ENCODE results near the gene ATRIP.

Gene ATRIP

DNA sequence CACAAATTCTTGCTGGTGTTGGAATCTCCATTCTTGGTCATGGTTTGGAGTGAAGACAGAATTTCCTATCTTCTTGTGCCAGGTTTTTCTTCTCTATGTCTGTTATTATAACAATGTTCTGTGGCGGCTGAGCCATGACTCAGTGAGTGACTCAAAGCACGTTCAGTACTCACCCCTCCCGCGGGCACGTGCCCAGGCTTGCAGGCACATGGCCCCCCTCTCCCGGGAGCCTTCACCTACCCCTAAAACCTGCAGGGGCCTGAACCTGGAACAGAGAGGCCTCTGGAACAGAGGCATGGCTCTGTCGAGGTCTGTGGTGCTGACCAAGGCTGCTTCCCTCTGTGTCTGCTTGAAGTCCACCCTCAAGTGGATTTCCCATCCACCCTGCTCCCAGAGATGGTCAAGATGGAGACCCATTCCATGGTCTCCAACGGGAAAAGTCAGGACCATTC lies 44.2 kb upstream of the ATRIP start:
- DNase-seq (ENCODE audit: low spot score), result peak; percentile 88
- ChIA-PET POLR2A (ENCODE audit: low non-redundant PET) (no interaction called here), CTCF (interaction anchor here (1.1 to 5.9 kb wide), 2 partner anchors 34 to 37 kb away, joined by 3 to 68 read pairs; partner anchors contain the start of genes CCDC51 and TMA7)
- no peak for TF ChIP-seq CTCF (conservative IDR thresholded peaks at IDR 0.05; ENCODE audit: low read depth)
- H3K27ac ChIP-seq, result peak overlapping the region; percentile 99

- no peak for DNase-seq (ENCODE audit: low spot score)
- ChIA-PET POLR2A (ENCODE audit: low non-redundant PET) (interaction anchor here (0.6 kb wide), 1 partner anchor 35 kb away, joined by 3 read pairs; no protein-coding TSS in a partner anchor), CTCF (interaction anchor here (1.1 to 5.9 kb wide), 2 partner anchors 33 to 37 kb away, joined by 3 to 68 read pairs; partner anchors contain the start of genes CCDC51 and TMA7)
- H3K27ac ChIP-seq, result peak overlapping the region; percentile 99
- no peak for TF ChIP-seq CTCF (conservative IDR thresholded peaks at IDR 0.05; ENCODE audit: low read depth)
These were observed 43.6 kb upstream of the ATRIP start for GRCh38 chr3:48402907-48403306.

DNA sequence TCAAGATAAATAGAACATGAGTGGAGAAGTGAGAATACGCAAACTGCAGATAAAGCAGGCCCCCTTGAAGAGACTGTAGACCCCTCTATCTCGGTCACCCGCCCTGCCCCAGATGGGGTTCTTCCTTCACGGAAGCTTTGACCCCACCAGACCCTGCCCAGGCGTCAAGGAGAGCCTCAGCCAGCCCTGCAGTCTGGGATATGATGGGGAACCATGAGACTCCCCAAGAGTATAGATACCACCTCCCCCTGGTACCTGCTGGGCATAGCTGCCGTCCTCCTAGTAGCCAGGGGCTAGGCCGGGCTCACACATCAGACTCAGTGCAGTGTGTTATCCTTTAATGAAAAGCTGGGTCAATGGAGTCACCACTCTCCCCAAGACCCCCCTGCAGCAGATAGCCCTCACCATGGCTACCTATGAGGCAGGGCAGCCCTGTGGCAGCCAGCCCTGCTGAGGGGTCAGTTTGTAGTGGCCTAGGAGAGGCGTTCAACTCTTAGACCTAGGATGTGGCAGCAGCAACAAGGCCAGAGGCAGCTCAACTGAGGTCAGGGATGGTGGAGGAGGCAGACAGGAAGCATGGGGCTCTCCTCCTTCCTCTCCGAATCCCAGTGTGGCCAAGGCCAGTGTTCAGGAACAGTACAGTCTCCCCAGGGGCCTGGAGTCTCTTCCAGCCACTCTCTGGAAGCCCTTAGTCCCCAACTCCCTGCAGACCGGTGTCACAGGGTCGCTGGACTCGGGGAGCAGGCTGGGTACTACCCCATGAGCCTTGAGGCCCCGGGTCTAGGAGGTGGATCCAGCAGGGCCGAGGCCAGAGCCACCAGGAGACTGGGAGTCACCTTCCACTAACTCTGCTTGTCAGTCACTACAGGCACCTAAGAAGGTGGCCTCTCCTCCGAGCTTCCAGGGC lies 42.8 kb upstream of the ATRIP start:
- TF ChIP-seq CTCF (conservative IDR thresholded peaks at IDR 0.05; ENCODE audit: low read depth), result no peak
- no peak for DNase-seq (ENCODE audit: low spot score)
- CTCF ChIA-PET, result interaction anchor here (0.6 to 5.9 kb wide), 2 partner anchors 33 to 126 kb away, joined by 3 to 68 read pairs; no protein-coding TSS in a partner anchor
- POLR2A ChIA-PET (ENCODE audit: low non-redundant PET), result no interaction called here
- H3K27ac ChIP-seq, result peak overlapping the region; percentile 99

- CTCF ChIA-PET, result interaction anchor here (0.6 kb wide), 1 partner anchor 125 kb away, joined by 3 read pairs; no protein-coding TSS in a partner anchor
- POLR2A ChIA-PET (ENCODE audit: low non-redundant PET), result no interaction called here
- H3K27ac ChIP-seq, result peak overlapping the region; percentile 99
- TF ChIP-seq CTCF (conservative IDR thresholded peaks at IDR 0.05; ENCODE audit: low read depth), result no peak
- DNase-seq (ENCODE audit: low spot score), result no peak
These were observed 41.8 kb upstream of the ATRIP start for GRCh38 chr3:48404440-48405342.

DNA sequence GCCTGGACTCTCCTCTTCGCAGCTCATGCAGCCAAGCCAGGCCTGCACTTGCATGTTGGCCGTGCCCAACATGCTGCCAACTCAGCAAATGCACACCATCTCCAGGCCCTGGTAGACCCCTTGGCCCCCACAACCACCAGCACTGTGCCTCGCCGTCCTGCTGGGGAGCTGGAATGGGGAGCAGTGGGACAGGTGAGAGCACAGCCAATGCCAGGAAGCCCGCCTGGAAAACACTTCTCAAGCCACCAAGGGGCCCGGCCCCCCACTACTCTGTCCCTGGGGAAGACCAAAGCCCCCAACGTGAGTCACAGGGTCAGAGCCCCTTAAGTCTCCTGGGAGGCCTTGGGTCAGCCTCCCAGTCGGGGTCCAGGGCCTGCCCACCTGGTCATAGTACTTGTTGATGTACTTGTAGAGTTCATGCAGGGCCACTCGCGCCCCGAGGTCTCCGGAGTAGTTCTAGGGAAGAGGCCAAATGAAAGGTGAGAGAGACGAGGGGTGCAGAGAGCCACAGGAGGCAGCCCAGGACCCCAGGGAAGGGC lies 41.1 kb upstream of the ATRIP start:
- ChIA-PET CTCF (no interaction called here), POLR2A (ENCODE audit: low non-redundant PET) (no interaction called here)
- no peak for TF ChIP-seq CTCF (conservative IDR thresholded peaks at IDR 0.05; ENCODE audit: low read depth)
- peak overlapping the region; percentile 99 for H3K27ac ChIP-seq
- no peak for DNase-seq (ENCODE audit: low spot score)

DNA sequence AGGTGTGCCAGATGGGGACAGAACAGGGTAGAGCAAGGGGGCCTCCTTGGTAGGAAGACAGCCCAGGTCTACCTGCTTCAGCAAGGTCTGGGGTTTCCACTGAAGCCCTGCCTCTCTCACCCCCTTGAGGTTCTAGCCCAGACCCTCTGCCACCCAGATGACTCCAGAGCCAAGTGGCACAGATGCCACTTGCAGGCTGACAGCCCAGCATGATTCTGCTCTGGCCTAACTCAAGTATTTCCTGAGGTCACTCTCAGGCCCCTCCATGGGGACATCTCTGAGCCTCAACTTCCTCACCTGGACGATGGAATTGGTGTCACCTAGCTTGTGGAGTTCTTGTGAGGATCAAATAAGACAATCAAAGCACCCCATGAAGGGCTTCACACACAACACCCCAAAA lies 40.6 kb upstream of the ATRIP start:
- no peak for TF ChIP-seq CTCF (conservative IDR thresholded peaks at IDR 0.05; ENCODE audit: low read depth)
- no peak for DNase-seq (ENCODE audit: low spot score)
- POLR2A ChIA-PET (ENCODE audit: low non-redundant PET), result no interaction called here
- H3K27ac ChIP-seq, result peak overlapping the region; percentile 99
- CTCF ChIA-PET, result no interaction called here
